Effector CD8-positive, alpha-beta T cell (primary cell): ENCODE measurements around the gene KIR3DL3.
"Not testable (repeated sequence)": the region's sequence is repeated elsewhere in the genome, so short reads cannot be mapped to it uniquely, and the experiment has no call there.

ENCODE experiments used
- DNase-seq: peaks from one replicate; lab custom pipeline; 2025; lab: John Stamatoyannopoulos, UW

KIR3DL3 gene

GRCh38 chr19:54778896-54779295 lies 54.7 kb downstream of the KIR3DL3 start:
- not testable (repeated sequence) for DNase-seq

- not testable (repeated sequence) for DNase-seq
Measured at GRCh38 chr19:54782916-54783315, 58.7 kb downstream of the KIR3DL3 start.
